ENCODE results near the gene AFF3.

- no peak for TF ChIP-seq POLR2A (IDR thresholded peaks at IDR 0.05)
- TF ChIP-seq CTCF (IDR thresholded peaks at IDR 0.05), result no peak
Measured at GRCh38 chr2:99933894-99934650, 208.3 kb downstream of the AFF3 start.

All from uterus (tissue), 2 donors.